Keratinocyte (primary cell): ENCODE measurements around the gene SUSD5.

ENCODE experiments used
- CTCF ChIP-seq, 3 experiments: IDR thresholded peaks in 1 of 3; conservative IDR thresholded peaks in 1 of 3; optimal IDR thresholded peaks in 1 of 3; 2 replicates in 2 of 3; 3 replicates in 1 of 3; pipeline versions ENCODE3 to v1.5.1; 2011; ENCODE audit warnings: low read length in 3 of 3, mild to moderate bottlenecking in 3 of 3, moderate library complexity in 2 of 3, control low read depth in 1 of 3, inconsistent platforms in 1 of 3; ENCODE audit not compliant: insufficient read depth in 2 of 3; ENCODE audit errors: extremely low read depth in 1 of 3
- EZH2 ChIP-seq: IDR thresholded peaks from one replicate; pipeline ENCODE4 v1.6.1; 2012; ENCODE audit warnings: inconsistent platforms, mild to moderate bottlenecking, low read length, moderate library complexity

DNA sequence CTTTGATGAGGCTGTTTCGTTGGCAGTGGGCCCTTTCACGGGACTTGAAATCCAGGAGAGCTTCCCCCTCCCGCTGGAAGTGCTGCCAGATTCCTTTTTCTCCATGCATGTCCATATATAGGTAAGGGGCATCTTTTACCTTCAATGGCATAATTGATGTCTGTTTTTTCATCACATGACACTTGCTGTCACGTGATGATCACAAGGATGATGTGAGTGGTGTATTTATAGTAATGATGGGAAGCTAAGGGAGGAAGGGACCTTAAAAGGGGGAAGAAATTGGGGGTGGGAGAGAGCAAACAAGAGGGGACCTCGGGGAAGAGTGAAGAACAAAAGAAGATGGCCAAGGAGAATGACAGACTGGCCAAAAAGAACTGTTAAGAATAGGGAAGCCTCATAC, 11.3 kb upstream of the SUSD5 start:
- no peak for TF ChIP-seq EZH2
- TF ChIP-seq CTCF (optimal IDR thresholded peaks at IDR 0.05 in 1 of 3, IDR thresholded peaks at IDR 0.05 in 1 of 3, conservative IDR thresholded peaks at IDR 0.05 in 1 of 3; ENCODE audit: extremely low read depth in 1 of 3, insufficient read depth in 2 of 3, low read length in 3 of 3): no peak
